DND-41 (cell line): ENCODE measurements around the gene LRRC8D.

Source experiments
- ATAC-seq: fragments of 200-7000 bp; cut with Tn5 transposase; 3 replicates; pipeline ENCODE4 v1.9.1; 2021; ENCODE audit warnings: low read depth; ENCODE audit not compliant: insufficient read depth
- DNase-seq: peaks from one replicate; pipeline ENCODE4 v3.0.0-alpha.2; 2020
- H2AFZ ChIP-seq: 2 replicates; pipeline ENCODE4 v1.6.0; 2012; ENCODE audit warnings: low read depth, low read length
- H3K27ac ChIP-seq: 2 replicates; pipeline ENCODE4 v1.5.1; 2012; ENCODE audit warnings: low read length, inconsistent platforms
- H3K27me3 ChIP-seq: fragments of 200-600 bp; sonication (generic); 2 replicates; pipeline ENCODE4 v1.6.0; 2012; ENCODE audit warnings: low read length, mild to moderate bottlenecking, inconsistent platforms; ENCODE audit not compliant: insufficient read depth, poor library complexity
- H3K36me3 ChIP-seq: 2 replicates; pipeline ENCODE4 v1.5.1; 2012; ENCODE audit warnings: low read length, inconsistent platforms; ENCODE audit not compliant: insufficient read depth
- H3K4me1 ChIP-seq: 2 replicates; pipeline ENCODE4 v1.5.1; 2012; ENCODE audit warnings: mild to moderate bottlenecking, low read length; ENCODE audit not compliant: insufficient read depth
- H3K4me2 ChIP-seq: 2 replicates; pipeline ENCODE4 v1.6.0; 2012; ENCODE audit warnings: mild to moderate bottlenecking, moderate library complexity, low read length, inconsistent platforms; ENCODE audit not compliant: insufficient read depth
- H3K4me3 ChIP-seq, 2 experiments: fragments of 200-600 bp in 1 of 2; shearing (Covaris generic) in 1 of 2; 2 replicates each; pipeline ENCODE4 v1.5.1; 2012 to 2016; ENCODE audit warnings: inconsistent platforms in 2 of 2, low read length in 2 of 2, mild to moderate bottlenecking in 2 of 2, low read depth in 1 of 2, moderate library complexity in 1 of 2
- H3K79me2 ChIP-seq: 2 replicates; pipeline ENCODE4 v1.6.0; 2012; ENCODE audit warnings: low read length, inconsistent platforms; ENCODE audit not compliant: insufficient read depth
- H3K9ac ChIP-seq: 2 replicates; pipeline ENCODE4 v1.6.0; 2012; ENCODE audit warnings: low read depth, mild to moderate bottlenecking, inconsistent platforms, low read length, moderate library complexity
- H3K9me3 ChIP-seq: 2 replicates; pipeline ENCODE4 v1.5.1; 2012; ENCODE audit warnings: low read length, moderate library complexity, mild to moderate bottlenecking, inconsistent platforms; ENCODE audit not compliant: insufficient read depth, severe bottlenecking
- H4K20me1 ChIP-seq: 2 replicates; pipeline ENCODE4 v1.6.0; 2012; ENCODE audit warnings: low read length; ENCODE audit not compliant: insufficient read depth
- EZH2 ChIP-seq: IDR thresholded peaks from 3 replicates; pipeline ENCODE4 v1.6.1; 2012; ENCODE audit warnings: borderline replicate concordance, low read depth, mild to moderate bottlenecking, moderate library complexity, low read length, inconsistent platforms; ENCODE audit not compliant: severe bottlenecking
- TF ChIP-seq, protein P1 (sequence below): IDR thresholded peaks from 2 replicates; pipeline ENCODE4 v1.5.1; 2012; ENCODE audit warnings: borderline replicate concordance, low read length, moderate library complexity, mild to moderate bottlenecking; ENCODE audit not compliant: poor library complexity, severe bottlenecking; ENCODE audit errors: extremely low read depth

The LRRC8D gene

GRCh38 chr1:89802841-89803240 is 18.0 kb upstream of the LRRC8D start:
- Histone ChIP-seq H3K9ac (no peak overlapping the region), H2AFZ (no peak overlapping the region), H3K79me2 (no peaks in the 10 kb centered on the region), H4K20me1 (no peaks in the 10 kb centered on the region), H3K27ac (no peak overlapping the region), H3K4me3 (no peak overlapping the region), H3K36me3 (no peaks in the 10 kb centered on the region), H3K4me2 (no peak overlapping the region), H3K9me3 (no peaks in the 10 kb centered on the region), H3K27me3 (no peaks in the 10 kb centered on the region), H3K4me1 (peaks cover 5% of the 10 kb centered on the region; the same call in 1 of the 2 replicates)
- TF ChIP-seq, protein P1, sequence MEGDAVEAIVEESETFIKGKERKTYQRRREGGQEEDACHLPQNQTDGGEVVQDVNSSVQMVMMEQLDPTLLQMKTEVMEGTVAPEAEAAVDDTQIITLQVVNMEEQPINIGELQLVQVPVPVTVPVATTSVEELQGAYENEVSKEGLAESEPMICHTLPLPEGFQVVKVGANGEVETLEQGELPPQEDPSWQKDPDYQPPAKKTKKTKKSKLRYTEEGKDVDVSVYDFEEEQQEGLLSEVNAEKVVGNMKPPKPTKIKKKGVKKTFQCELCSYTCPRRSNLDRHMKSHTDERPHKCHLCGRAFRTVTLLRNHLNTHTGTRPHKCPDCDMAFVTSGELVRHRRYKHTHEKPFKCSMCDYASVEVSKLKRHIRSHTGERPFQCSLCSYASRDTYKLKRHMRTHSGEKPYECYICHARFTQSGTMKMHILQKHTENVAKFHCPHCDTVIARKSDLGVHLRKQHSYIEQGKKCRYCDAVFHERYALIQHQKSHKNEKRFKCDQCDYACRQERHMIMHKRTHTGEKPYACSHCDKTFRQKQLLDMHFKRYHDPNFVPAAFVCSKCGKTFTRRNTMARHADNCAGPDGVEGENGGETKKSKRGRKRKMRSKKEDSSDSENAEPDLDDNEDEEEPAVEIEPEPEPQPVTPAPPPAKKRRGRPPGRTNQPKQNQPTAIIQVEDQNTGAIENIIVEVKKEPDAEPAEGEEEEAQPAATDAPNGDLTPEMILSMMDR: no peak
- no peak for TF ChIP-seq EZH2
- DNase-seq (no peak), ATAC-seq (no peak)

DNA sequence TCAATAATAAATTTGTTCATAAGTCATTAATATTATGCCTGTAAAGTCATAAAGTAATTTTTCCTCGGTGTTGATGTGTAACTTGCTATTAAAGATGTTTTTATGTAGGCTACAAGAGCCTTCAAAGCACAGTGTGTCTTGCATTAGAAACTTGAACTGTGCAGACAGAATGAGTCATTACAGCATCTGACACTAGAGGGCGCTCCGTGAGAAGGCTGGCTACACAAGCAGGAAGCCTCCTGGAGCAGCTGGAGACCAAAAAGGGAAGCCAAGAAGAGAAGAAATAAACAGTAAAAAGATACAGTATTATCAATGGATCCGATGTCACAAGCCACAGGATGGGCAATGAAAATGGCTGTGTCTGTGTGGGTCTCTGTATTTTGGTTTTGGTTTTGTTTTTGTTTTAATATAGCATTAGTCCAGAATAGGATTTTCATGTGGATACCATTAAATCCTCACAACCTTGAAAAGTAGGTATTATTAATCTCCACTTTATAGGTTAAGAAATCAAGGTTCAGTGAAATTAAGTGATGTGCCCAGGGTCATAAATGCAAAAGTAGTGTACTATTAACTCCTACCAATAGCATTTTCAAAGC is 16.1 kb upstream of the LRRC8D start:
- DNase-seq: peak; percentile 89
- H2AFZ ChIP-seq: no peak overlapping the region
- peak overlapping the region; percentile 27; the same call in 1 of the 2 replicates for H3K4me2 ChIP-seq

DNA sequence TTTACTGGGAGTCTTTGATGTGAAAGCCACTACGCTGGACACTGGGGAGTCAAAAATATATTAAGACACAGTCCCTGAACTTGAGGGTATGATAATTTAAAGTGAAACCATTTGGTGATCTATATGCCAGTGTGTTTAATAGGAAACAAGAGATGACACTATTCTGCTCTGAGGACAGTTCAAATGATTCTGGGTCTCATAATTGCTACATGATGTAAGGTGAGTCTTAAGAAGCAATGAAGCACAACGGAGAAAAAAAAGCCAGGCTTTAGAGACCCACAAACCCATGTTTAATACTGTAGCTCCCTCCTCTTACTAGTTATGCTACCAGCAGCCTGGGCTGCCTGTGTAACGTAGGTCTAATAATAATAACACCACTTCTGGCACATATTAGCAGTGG is 14.2 kb upstream of the LRRC8D start:
- H3K9ac ChIP-seq: no peak overlapping the region
- no peak overlapping the region for H3K27ac ChIP-seq
- DNase-seq (no peak), ATAC-seq (no peak)
- no peaks in the 10 kb centered on the region for H3K36me3 ChIP-seq
- H3K9me3 ChIP-seq: no peaks in the 10 kb centered on the region
- no peaks in the 10 kb centered on the region for H3K27me3 ChIP-seq
- no peak overlapping the region for H2AFZ ChIP-seq
- H3K79me2 ChIP-seq: no peaks in the 10 kb centered on the region
- H3K4me3 ChIP-seq: no peak overlapping the region
- H3K4me1 ChIP-seq: peaks cover 5% of the 10 kb centered on the region; the same call in 1 of the 2 replicates
- TF ChIP-seq, protein P1: no peak
- TF ChIP-seq EZH2: no peak
- H3K4me2 ChIP-seq: no peak overlapping the region
- H4K20me1 ChIP-seq: no peaks in the 10 kb centered on the region

More for the DNA sequence above, 16.1 kb upstream of the LRRC8D start:
- TF ChIP-seq, protein P1: peak; percentile 98
- TF ChIP-seq EZH2: no peak
- Histone ChIP-seq H3K36me3 (no peaks in the 10 kb centered on the region), H3K9me3 (no peaks in the 10 kb centered on the region), H3K27ac (no peak overlapping the region), H3K4me3 (no peak overlapping the region), H3K79me2 (no peaks in the 10 kb centered on the region), H4K20me1 (no peaks in the 10 kb centered on the region), H3K9ac (no peak overlapping the region), H3K27me3 (no peaks in the 10 kb centered on the region), H3K4me1 (peaks cover 5% of the 10 kb centered on the region; the same call in 1 of the 2 replicates)
- ATAC-seq: peak; percentile 99
